Measurements from ENCODE around the gene BCL6. TPM values are rescaled to one million over a fixed set of nuclear protein-coding genes. Genes with fewer than 3 reads are reported as not detected.
"Not testable (repeated sequence)": the region's sequence is repeated elsewhere in the genome, so short reads cannot be mapped to it uniquely, and the experiment has no call there.

The BCL6 gene
- polyA plus RNA-seq, 1 experiment: 12.8 TPM

- TF ChIP-seq, protein P1, sequence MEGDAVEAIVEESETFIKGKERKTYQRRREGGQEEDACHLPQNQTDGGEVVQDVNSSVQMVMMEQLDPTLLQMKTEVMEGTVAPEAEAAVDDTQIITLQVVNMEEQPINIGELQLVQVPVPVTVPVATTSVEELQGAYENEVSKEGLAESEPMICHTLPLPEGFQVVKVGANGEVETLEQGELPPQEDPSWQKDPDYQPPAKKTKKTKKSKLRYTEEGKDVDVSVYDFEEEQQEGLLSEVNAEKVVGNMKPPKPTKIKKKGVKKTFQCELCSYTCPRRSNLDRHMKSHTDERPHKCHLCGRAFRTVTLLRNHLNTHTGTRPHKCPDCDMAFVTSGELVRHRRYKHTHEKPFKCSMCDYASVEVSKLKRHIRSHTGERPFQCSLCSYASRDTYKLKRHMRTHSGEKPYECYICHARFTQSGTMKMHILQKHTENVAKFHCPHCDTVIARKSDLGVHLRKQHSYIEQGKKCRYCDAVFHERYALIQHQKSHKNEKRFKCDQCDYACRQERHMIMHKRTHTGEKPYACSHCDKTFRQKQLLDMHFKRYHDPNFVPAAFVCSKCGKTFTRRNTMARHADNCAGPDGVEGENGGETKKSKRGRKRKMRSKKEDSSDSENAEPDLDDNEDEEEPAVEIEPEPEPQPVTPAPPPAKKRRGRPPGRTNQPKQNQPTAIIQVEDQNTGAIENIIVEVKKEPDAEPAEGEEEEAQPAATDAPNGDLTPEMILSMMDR (IDR thresholded peaks at IDR 0.05; ENCODE audit: low read depth, low read length): no peak
- no peak overlapping the region for H3K27ac ChIP-seq (ENCODE audit: low read depth, low read length)
- ChIA-PET CTCF (interaction anchor here (1.2 to 10.6 kb wide), 4 partner anchors 28 to 545 kb away, joined by 3 to 696 read pairs (median 3); partner anchors contain the start of gene RPL39L), POLR2A (no interaction called here)
- no peaks in the 10 kb centered on the region; the same call in 1 of the 2 replicates for H3K9me3 ChIP-seq (ENCODE audit: control insufficient read depth, insufficient read depth, low read length)
- peaks cover 18% of the 10 kb centered on the region for H3K27me3 ChIP-seq (ENCODE audit: control insufficient read depth, insufficient read depth, low read length)
- no peak for DNase-seq (ENCODE audit: low read depth, low spot score)
- no peak overlapping the region for H3K4me3 ChIP-seq (ENCODE audit: low read depth, low read length)
These were observed 60.8 kb downstream of the BCL6 start for GRCh38 chr3:187684444-187684843.

DNA sequence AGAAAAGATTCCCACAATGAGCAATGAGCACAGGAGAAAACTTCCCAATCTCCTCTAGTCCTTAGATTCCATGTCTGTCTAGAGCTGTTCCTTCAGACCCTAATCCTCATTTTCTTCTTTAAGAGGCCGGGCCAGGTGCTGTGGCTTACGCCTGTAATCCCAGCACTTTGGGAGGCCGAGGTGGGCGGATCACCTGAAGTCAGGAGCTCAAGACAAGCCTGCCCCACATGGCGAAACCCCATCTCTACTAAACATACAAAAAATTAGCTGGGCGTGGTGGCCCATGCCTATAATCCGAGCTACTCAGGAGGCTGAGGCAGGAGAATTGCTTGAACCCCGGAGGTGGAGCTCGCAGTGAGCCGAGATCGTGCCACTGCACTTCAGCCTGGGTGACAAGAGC lies 63.5 kb downstream of the BCL6 start:
- POLR2A ChIA-PET; DNase-seq (ENCODE audit: low read depth, low spot score); H3K4me3 ChIP-seq (ENCODE audit: low read depth, low read length); H3K9me3 ChIP-seq (ENCODE audit: control insufficient read depth, insufficient read depth, low read length); H3K27ac ChIP-seq (ENCODE audit: low read depth, low read length): not testable (repeated sequence)
- peaks cover 18% of the 10 kb centered on the region for H3K27me3 ChIP-seq (ENCODE audit: control insufficient read depth, insufficient read depth, low read length)
- CTCF ChIA-PET: interaction anchor here (0.6 to 10.6 kb wide), 17 partner anchors 10 to 1585 kb away, joined by 3 to 696 read pairs (median 5); partner anchors contain the start of genes RPL39L and RTP2

GRCh38 chr3:187679638-187680396 lies 65.5 kb downstream of the BCL6 start:
- H3K9me3 ChIP-seq (ENCODE audit: control insufficient read depth, insufficient read depth, low read length): no peaks in the 10 kb centered on the region
- no peak overlapping the region for H3K4me3 ChIP-seq (ENCODE audit: low read depth, low read length)
- POLR2A ChIA-PET: interaction anchor here (0.7 to 1.0 kb wide), 2 partner anchors 360 to 540 kb away, joined by 3 read pairs; partner anchors contain the start of gene RPL39L
- CTCF ChIA-PET: interaction anchor here (0.5 to 10.6 kb wide), 108 partner anchors 9 to 1492 kb away, joined by 3 to 696 read pairs (median 5); partner anchors contain the start of genes RPL39L, RTP2, RTP4 and SST
- peaks cover 29% of the 10 kb centered on the region for H3K27me3 ChIP-seq (ENCODE audit: control insufficient read depth, insufficient read depth, low read length)
- DNase-seq (ENCODE audit: low read depth, low spot score): peak; percentile 24
- TF ChIP-seq, protein P1 (IDR thresholded peaks at IDR 0.05; ENCODE audit: low read depth, low read length): peak; percentile 98
- H3K27ac ChIP-seq (ENCODE audit: low read depth, low read length): no peak overlapping the region

DNA sequence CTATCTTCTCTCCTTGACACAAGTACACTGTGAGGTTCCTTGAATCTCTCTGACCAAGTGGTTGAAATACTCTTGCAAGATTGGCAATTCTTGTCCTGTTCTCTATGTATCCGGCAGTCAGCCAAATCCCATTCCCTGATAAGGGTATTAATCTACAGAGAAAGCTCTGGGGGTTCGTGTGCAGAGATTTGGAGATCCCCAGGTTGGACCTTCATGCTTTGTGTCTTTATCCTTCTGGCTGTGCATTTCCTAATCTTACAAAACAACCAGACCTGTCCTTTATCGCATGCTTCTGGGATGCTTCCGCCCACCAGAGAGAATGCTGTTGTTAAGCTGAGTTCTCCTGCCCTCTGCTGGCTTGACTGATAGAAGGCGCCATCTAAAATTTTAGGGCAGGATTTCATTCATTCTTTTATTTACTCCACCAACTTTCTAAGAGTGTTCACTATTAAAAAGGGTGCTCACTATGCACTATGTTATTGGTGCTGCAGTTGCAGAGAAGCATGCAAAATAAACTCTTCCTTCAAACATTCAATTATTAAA lies 66.5 kb downstream of the BCL6 start:
- CTCF ChIA-PET: interaction anchor here (0.6 to 10.6 kb wide), 101 partner anchors 8 to 1493 kb away, joined by 3 to 696 read pairs (median 5); partner anchors contain the start of genes RPL39L, RTP2, RTP4 and SST
- DNase-seq (ENCODE audit: low read depth, low spot score): peak; percentile 23
- POLR2A ChIA-PET: no interaction called here
- H3K4me3 ChIP-seq (ENCODE audit: low read depth, low read length): no peak overlapping the region
- peaks cover 36% of the 10 kb centered on the region for H3K27me3 ChIP-seq (ENCODE audit: control insufficient read depth, insufficient read depth, low read length)
- no peak overlapping the region for H3K27ac ChIP-seq (ENCODE audit: low read depth, low read length)
- TF ChIP-seq, protein P1 (IDR thresholded peaks at IDR 0.05; ENCODE audit: low read depth, low read length): peak; percentile 84
- H3K9me3 ChIP-seq (ENCODE audit: control insufficient read depth, insufficient read depth, low read length): no peaks in the 10 kb centered on the region

- Histone ChIP-seq H3K9me3 (ENCODE audit: control insufficient read depth, insufficient read depth, low read length) (no peaks in the 10 kb centered on the region), H3K27me3 (ENCODE audit: control insufficient read depth, insufficient read depth, low read length) (peaks cover 38% of the 10 kb centered on the region), H3K4me3 (ENCODE audit: low read depth, low read length) (no peak overlapping the region), H3K27ac (ENCODE audit: low read depth, low read length) (no peak overlapping the region)
- no peak for DNase-seq (ENCODE audit: low read depth, low spot score)
- ChIA-PET POLR2A (no interaction called here), CTCF (interaction anchor here (0.8 to 10.6 kb wide), 8 partner anchors 11 to 566 kb away, joined by 3 to 696 read pairs (median 32); no protein-coding TSS in a partner anchor)
- TF ChIP-seq, protein P1 (IDR thresholded peaks at IDR 0.05; ENCODE audit: low read depth, low read length): no peak
These were observed 67.7 kb downstream of the BCL6 start for GRCh38 chr3:187677604-187678003.

All from AG04450 (cell line).